ENCODE measurements around the gene SMNDC1. TPM values are rescaled to one million over a fixed set of nuclear protein-coding genes. Genes with fewer than 3 reads are reported as not detected.

SMNDC1 gene
- total RNA-seq, 1 donor from 2014 or later, result 35.6 TPM

DNA sequence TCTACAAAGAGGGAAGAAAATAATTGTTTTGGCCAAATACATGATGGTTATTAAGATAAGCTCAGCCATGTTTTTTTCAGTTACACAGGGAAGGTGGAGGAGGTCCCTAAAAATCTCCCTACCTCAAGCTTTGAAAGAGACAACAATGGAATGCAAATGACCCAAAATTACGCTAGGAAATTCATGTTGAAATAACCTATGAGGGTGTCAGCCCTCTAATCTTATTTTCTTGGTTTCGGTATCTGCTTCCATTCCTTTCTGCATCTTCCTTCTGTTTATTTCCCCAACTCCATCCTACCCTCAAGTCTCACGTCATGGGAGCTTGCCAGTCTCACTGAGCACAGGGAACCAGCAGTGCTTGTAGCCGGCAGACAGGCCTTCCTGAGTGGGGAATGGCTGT lies 40.6 kb upstream of the SMNDC1 start:
- peaks cover 12% of the 10 kb centered on the region for H3K27me3 Mint-ChIP-seq
- H3K4me3 Mint-ChIP-seq, result no peak overlapping the region
- TF ChIP-seq, protein P1, sequence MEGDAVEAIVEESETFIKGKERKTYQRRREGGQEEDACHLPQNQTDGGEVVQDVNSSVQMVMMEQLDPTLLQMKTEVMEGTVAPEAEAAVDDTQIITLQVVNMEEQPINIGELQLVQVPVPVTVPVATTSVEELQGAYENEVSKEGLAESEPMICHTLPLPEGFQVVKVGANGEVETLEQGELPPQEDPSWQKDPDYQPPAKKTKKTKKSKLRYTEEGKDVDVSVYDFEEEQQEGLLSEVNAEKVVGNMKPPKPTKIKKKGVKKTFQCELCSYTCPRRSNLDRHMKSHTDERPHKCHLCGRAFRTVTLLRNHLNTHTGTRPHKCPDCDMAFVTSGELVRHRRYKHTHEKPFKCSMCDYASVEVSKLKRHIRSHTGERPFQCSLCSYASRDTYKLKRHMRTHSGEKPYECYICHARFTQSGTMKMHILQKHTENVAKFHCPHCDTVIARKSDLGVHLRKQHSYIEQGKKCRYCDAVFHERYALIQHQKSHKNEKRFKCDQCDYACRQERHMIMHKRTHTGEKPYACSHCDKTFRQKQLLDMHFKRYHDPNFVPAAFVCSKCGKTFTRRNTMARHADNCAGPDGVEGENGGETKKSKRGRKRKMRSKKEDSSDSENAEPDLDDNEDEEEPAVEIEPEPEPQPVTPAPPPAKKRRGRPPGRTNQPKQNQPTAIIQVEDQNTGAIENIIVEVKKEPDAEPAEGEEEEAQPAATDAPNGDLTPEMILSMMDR (IDR thresholded peaks at IDR 0.05), result no peak
- H3K9me3 Mint-ChIP-seq, result no peaks in the 10 kb centered on the region
- ATAC-seq (ENCODE audit: low read depth) (no peak), DNase-seq (no peak)
- H3K27ac Mint-ChIP-seq, result no peak overlapping the region
- H3K4me1 Mint-ChIP-seq, result peaks cover 35% of the 10 kb centered on the region
- ChIA-PET POLR2A (interaction anchor here (0.7 to 2.2 kb wide), 5 partner anchors 10 to 66 kb away, joined by 3 to 11 read pairs (median 4); no protein-coding TSS in a partner anchor), CTCF (interaction anchor here (1.2 kb wide), 1 partner anchor 13 kb away, joined by 3 read pairs; no protein-coding TSS in a partner anchor)
- no peaks in the 10 kb centered on the region for H3K36me3 Mint-ChIP-seq (ENCODE audit: low read depth)
- intact Hi-C loops (cut with micrococcal nuclease), result loop anchor here (1.0 kb wide), 1 partner anchor 10 kb away; no protein-coding TSS in a partner anchor

DNA sequence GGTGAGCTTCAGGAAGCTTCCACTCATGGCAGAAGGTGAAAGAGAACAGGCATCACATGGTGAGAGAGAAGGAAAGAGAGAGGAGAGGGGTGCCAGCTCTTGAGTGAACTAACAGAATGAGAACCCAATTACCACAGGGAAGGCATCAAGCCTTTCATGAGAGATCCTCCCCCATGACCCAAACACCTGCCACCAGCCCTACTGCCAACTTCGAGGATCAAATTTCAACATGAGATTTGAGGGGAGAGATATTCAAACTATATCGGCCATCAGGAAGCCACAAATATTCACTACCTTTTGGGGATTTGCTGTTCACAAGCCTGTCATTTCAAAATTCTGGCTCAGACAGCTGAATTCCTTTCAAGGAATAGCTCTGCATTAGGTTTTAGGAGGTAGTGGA lies 39.9 kb upstream of the SMNDC1 start:
- POLR2A ChIA-PET, result interaction anchor here (1.4 kb wide), 1 partner anchor 67 kb away, joined by 4 read pairs; no protein-coding TSS in a partner anchor
- H3K27me3 Mint-ChIP-seq, result peaks cover 12% of the 10 kb centered on the region
- no peaks in the 10 kb centered on the region for H3K9me3 Mint-ChIP-seq
- no peak for ATAC-seq (ENCODE audit: low read depth)
- no peak for DNase-seq
- CTCF ChIA-PET, result interaction anchor here (1.2 kb wide), 1 partner anchor 12 kb away, joined by 3 read pairs; no protein-coding TSS in a partner anchor
- TF ChIP-seq, protein P1 (IDR thresholded peaks at IDR 0.05), result no peak
- no peaks in the 10 kb centered on the region for H3K36me3 Mint-ChIP-seq (ENCODE audit: low read depth)
- intact Hi-C loops (cut with micrococcal nuclease), result loop anchor here (1.0 kb wide), 1 partner anchor 9 kb away; no protein-coding TSS in a partner anchor
- H3K4me1 Mint-ChIP-seq, result peaks cover 29% of the 10 kb centered on the region
- no peak overlapping the region for H3K4me3 Mint-ChIP-seq
- H3K27ac Mint-ChIP-seq, result no peak overlapping the region

DNA sequence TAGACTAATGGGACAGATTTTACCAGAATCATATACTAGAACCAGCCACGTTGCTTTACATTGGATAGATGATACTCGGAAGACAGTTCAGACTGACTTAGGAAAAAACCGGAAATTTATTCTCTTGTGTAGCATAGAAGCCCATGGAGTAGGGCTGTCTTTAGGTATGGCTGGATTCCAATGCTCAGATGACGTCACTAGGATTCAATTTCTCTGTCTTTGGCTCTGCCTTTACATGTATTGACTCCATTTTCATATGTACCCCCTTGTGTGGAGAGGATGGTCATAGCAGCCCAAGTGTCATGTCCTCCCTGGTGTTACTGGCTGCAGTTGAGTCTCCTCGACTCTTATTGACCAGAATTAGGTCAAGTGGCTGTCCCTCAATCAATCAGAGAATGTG lies 39.2 kb upstream of the SMNDC1 start:
- H3K27ac Mint-ChIP-seq, result no peak overlapping the region
- ChIA-PET CTCF (no interaction called here), POLR2A (no interaction called here)
- TF ChIP-seq, protein P1 (IDR thresholded peaks at IDR 0.05), result no peak
- no peak overlapping the region for H3K4me3 Mint-ChIP-seq
- intact Hi-C loops (cut with micrococcal nuclease), result no loop called here
- H3K4me1 Mint-ChIP-seq, result peaks cover 22% of the 10 kb centered on the region
- DNase-seq (no peak), ATAC-seq (ENCODE audit: low read depth) (no peak)
- H3K36me3 Mint-ChIP-seq (ENCODE audit: low read depth), result no peaks in the 10 kb centered on the region
- H3K27me3 Mint-ChIP-seq, result peaks cover 12% of the 10 kb centered on the region
- H3K9me3 Mint-ChIP-seq, result no peaks in the 10 kb centered on the region

DNA sequence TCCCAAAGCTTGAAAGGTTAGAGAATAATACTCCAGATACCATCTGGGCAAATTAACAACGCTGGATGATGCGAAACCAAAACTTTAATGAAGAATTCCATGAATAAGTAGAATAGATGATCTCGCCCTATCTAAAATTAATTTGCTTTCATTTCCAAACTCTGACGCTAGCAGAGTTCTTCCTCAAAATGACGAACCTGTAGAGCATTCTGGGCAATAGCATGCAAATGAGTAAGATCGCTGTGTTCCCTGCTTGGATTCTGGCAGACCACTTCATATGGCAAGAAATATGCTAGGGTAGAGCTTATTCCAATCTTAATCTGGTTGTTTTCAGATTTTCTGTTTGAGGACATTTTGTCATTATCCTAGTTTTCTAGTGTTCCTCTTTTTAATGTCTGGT lies 36.1 kb upstream of the SMNDC1 start:
- Mint-ChIP-seq H3K4me3 (no peak overlapping the region), H3K27me3 (peaks cover 12% of the 10 kb centered on the region), H3K27ac (no peak overlapping the region), H3K4me1 (peaks cover 7% of the 10 kb centered on the region), H3K36me3 (ENCODE audit: low read depth) (no peaks in the 10 kb centered on the region), H3K9me3 (no peaks in the 10 kb centered on the region)
- TF ChIP-seq, protein P1 (IDR thresholded peaks at IDR 0.05), result no peak
- no peak for ATAC-seq (ENCODE audit: low read depth)
- intact Hi-C loops (cut with micrococcal nuclease), result no loop called here
- no peak for DNase-seq
- ChIA-PET CTCF (no interaction called here), POLR2A (interaction anchor here (0.7 to 2.9 kb wide), 2 partner anchors 14 to 16 kb away, joined by 4 to 11 read pairs; no protein-coding TSS in a partner anchor)

DNA sequence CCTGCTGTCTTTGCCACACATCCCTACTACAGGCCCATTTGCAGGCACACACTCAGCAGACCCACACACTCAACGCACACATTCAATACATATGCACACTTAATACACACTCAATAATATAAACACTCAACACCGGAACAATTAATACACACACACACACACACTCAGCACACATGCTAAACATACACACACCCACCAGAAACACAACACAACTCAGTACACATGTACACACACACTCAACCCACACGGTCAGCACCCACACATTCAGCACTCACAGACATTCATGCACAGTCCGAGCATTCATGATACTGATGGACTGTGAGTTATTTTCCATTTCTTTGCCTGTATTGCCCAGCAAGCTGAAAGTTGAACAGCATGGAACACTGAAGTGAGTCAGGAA lies 35.4 kb upstream of the SMNDC1 start:
- H3K9me3 Mint-ChIP-seq, result no peaks in the 10 kb centered on the region
- no peak overlapping the region for H3K27ac Mint-ChIP-seq
- DNase-seq (no peak), ATAC-seq (ENCODE audit: low read depth) (no peak)
- POLR2A ChIA-PET, result interaction anchor here (2.9 kb wide), 1 partner anchor 15 kb away, joined by 11 read pairs; no protein-coding TSS in a partner anchor
- H3K36me3 Mint-ChIP-seq (ENCODE audit: low read depth), result no peaks in the 10 kb centered on the region
- TF ChIP-seq, protein P1 (IDR thresholded peaks at IDR 0.05), result no peak
- CTCF ChIA-PET, result no interaction called here
- intact Hi-C loops (cut with micrococcal nuclease), result no loop called here
- peaks cover 12% of the 10 kb centered on the region for H3K27me3 Mint-ChIP-seq
- H3K4me1 Mint-ChIP-seq, result peaks cover 13% of the 10 kb centered on the region
- H3K4me3 Mint-ChIP-seq, result no peak overlapping the region
